Mesothelial cell of epicardium (in vitro differentiated cells): ENCODE results near the gene PKIB. TPM values are rescaled to one million over a fixed set of nuclear protein-coding genes. Genes with fewer than 3 reads are reported as not detected.
"Not testable (repeated sequence)": the region's sequence is repeated elsewhere in the genome, so short reads cannot be mapped to it uniquely, and the experiment has no call there.

Experiments used
- DNase-seq, 2 experiments: peaks; one replicate each; pipeline ENCODE4 v3.0.0; 2021; ENCODE audit warnings: low spot score in 2 of 2; ENCODE audit not compliant: unreplicated experiment in 2 of 2
- H3K27ac Mint-ChIP-seq: 2 replicates; pipeline ENCODE4 v1.8.0; 2021; ENCODE audit warnings: mixed read lengths
- H3K27me3 Mint-ChIP-seq: 2 replicates; pipeline ENCODE4 v1.8.0; 2021; ENCODE audit warnings: low read depth, mixed read lengths
- H3K36me3 Mint-ChIP-seq: 2 replicates; pipeline ENCODE4 v1.8.0; 2021; ENCODE audit warnings: mixed read lengths
- H3K4me1 Mint-ChIP-seq: 2 replicates; pipeline ENCODE4 v1.8.0; 2021; ENCODE audit warnings: mixed read lengths
- H3K4me3 Mint-ChIP-seq: 2 replicates; pipeline ENCODE4 v1.8.0; 2021; ENCODE audit warnings: mild to moderate bottlenecking, moderate library complexity, mixed read lengths
- H3K9me3 Mint-ChIP-seq: 2 replicates; pipeline ENCODE4 v1.8.0; 2021; ENCODE audit warnings: mixed read lengths
- CTCF ChIP-seq: fragments of 200-600 bp; sonication (generic); IDR thresholded peaks from one replicate; pipeline ENCODE4 v1.5.0; 2021; ENCODE audit warnings: antibody characterized with exemption; ENCODE audit not compliant: unreplicated experiment
- total RNA-seq: library from RNA; stranded (reverse); gene quantifications from 3 replicates; pipeline ENCODE4 v1.2.1, GENCODE V29; 2021

The PKIB gene
- total RNA-seq, 1 donor from 2014 or later: 48.9 TPM

DNA sequence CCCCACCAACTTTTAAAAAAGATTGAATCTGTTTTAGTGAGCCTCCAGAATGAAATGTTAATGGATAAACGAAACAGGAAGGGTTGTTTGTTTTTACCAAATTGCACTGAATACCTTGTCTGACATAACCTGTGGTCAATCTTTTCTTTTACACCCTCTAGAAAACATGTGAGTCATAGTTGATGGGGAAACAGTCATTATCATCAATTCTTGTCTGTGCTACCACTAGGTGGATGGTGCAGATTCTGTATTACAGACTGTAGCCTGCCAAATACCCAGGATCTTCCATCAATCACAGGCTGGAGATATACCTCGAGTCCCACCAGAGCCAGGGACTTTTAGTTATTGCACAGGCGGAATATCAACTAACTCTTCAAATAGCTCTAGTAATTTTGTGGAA lies 29.5 kb upstream of the PKIB start:
- Mint-ChIP-seq H3K36me3 (peaks cover 24% of the 10 kb centered on the region), H3K4me1 (peaks cover 7% of the 10 kb centered on the region), H3K27me3 (no peaks in the 10 kb centered on the region), H3K9me3 (peaks cover 21% of the 10 kb centered on the region), H3K4me3 (no peak overlapping the region), H3K27ac (peak overlapping the region; percentile 55)
- TF ChIP-seq CTCF: no peak
- no peak for DNase-seq

DNA sequence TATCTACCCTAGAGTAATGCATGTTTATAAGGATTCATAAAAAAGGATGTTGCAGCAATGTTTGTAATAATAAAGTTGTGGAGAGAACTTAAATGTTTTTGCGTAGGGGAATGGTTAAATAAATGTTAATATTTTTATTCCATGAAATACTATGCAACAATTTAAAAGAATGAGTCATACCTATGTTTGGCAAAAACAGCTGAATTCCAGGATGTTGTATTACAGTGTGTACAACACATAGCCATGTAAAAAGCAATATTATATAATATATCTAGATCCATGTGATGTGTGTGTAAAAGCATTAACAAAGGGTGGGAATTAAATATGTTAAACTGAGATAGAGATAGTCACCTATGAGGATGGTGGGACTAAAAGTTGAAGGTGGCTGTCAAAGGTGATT lies 21.1 kb upstream of the PKIB start:
- H3K27ac Mint-ChIP-seq: no peak overlapping the region
- TF ChIP-seq CTCF: no peak
- DNase-seq: no peak
- H3K9me3 Mint-ChIP-seq: peaks cover 12% of the 10 kb centered on the region
- peaks cover 30% of the 10 kb centered on the region for H3K36me3 Mint-ChIP-seq
- H3K27me3 Mint-ChIP-seq: no peaks in the 10 kb centered on the region
- peaks cover 17% of the 10 kb centered on the region for H3K4me1 Mint-ChIP-seq
- H3K4me3 Mint-ChIP-seq: no peak overlapping the region

DNA sequence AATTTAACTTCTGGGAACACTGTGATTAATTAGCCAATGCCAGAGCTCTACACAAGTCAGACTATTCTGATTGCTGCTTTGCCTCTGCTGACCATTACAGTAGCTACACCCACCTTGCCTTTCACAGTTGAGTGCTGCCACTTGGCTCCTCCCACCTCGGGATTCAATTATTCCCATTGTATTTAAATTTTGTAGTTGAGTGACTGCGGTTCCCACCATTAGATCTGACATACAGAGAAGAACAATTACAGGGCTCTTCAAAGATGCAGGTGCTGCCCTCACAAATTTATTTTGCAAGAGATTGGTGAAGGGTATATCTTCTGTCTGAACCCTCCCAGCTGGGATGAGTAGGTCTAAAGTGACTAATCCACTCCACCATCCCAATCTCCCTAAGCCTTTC lies 11.9 kb upstream of the PKIB start:
- peaks cover 49% of the 10 kb centered on the region for H3K36me3 Mint-ChIP-seq
- not testable (repeated sequence) for H3K27ac Mint-ChIP-seq, DNase-seq, H3K4me3 Mint-ChIP-seq, H3K4me1 Mint-ChIP-seq, H3K27me3 Mint-ChIP-seq
- H3K9me3 Mint-ChIP-seq: peaks cover 48% of the 10 kb centered on the region

GRCh38 chr6:122604676-122605075 lies 5.5 kb upstream of the PKIB start:
- Mint-ChIP-seq H3K27me3 (peaks cover 6% of the 10 kb centered on the region), H3K9me3 (peaks cover 23% of the 10 kb centered on the region), H3K36me3 (peaks cover 14% of the 10 kb centered on the region), H3K4me3 (no peak overlapping the region), H3K4me1 (peaks cover 3% of the 10 kb centered on the region), H3K27ac (no peak overlapping the region)
- no peak for TF ChIP-seq CTCF
- DNase-seq: no peak

GRCh38 chr6:122610690-122611455 lies 668 bp downstream of the PKIB start:
- peaks cover 21% of the 10 kb centered on the region for H3K27me3 Mint-ChIP-seq

More at GRCh38 chr6:122610690-122611455, 668 bp downstream of the PKIB start:
- TF ChIP-seq CTCF: no peak
- Mint-ChIP-seq H3K27ac (peak overlapping the region; percentile 47), H3K36me3 (peaks cover 14% of the 10 kb centered on the region), H3K9me3 (peaks cover 18% of the 10 kb centered on the region), H3K4me1 (peaks cover 12% of the 10 kb centered on the region), H3K4me3 (peak overlapping the region; percentile 76)
- peak in 1 of 2 experiments; percentile 49 for DNase-seq
